T follicular helper cell (primary cell): ENCODE results near the gene PCDHB5.
"Not testable (repeated sequence)": the region's sequence is repeated elsewhere in the genome, so short reads cannot be mapped to it uniquely, and the experiment has no call there.

Source experiments
- DNase-seq: peaks from one replicate; pipeline ENCODE4 v3.0.0-alpha.2; 2020; ENCODE audit warnings: low read depth
- total RNA-seq, 2 experiments: gene quantifications; one replicate each; lab custom pipeline; 2026; lab: John Stamatoyannopoulos, UW

The PCDHB5 gene
- 0.09 to 0.12 reads per million in 2 experiments for total RNA-seq

DNA sequence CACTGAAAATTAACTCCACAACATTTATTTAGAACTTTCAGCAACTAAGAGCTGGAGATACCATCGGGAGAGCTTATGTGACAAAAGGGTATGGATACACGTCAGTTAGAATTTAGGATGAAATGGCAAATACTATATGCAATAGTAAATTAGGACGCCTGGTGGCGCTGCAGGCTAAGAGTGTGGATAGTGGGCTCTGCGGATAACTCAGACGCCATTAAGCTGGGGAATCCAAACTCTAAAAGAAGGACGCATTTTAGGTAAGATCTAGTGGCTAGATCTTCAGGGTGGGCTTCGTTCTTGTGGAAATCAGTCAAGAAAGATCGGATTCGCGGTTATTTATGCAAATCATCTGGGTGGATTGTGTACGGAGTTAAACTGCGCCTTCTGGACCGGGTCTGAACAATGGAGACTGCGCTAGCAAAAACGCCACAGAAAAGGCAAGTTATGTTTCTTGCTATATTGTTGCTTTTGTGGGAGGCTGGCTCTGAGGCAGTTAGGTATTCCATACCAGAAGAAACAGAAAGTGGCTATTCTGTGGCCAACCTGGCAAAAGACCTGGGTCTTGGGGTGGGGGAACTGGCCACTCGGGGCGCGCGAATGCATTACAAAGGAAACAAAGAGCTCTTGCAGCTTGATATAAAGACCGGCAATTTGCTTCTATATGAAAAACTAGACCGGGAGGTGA is at the start of gene PCDHB5:
Gene PCDHB5, plus strand, starts transcription at position 177 of the 688 bp plus-strand sequence. Its CDS starts 229 bp downstream, at position 406.
- DNase-seq = no peak

DNA sequence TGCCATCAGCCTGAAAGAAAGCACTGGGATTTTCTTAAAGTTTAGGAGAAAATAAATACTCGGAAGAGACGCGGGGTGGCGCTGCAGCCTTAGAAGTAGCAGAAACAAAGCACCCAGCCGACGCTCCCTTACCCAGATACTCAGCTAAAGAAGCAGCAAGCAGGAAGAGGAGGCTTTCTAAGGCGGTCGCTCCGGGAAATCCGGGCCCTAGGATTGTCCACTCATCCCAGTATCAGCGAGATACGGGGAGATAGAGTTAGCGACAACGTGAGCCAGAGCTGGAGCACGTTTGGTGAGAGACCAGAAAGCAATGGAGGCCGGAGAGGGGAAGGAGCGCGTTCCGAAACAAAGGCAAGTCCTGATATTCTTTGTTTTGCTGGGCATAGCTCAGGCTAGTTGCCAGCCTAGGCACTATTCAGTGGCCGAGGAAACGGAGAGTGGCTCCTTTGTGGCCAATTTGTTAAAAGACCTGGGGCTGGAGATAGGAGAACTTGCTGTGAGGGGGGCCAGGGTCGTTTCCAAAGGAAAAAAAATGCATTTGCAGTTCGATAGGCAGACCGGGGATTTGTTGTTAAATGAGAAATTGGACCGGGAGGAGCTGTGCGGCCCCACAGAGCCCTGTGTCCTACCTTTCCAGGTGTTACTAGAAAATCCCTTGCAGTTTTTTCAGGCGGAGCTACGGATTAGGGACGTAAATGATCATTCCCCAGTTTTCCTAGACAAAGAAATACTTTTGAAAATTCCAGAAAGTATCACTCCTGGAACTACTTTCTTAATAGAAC is 40.3 kb upstream of the PCDHB5 start, which contains the start of gene PCDHB2:
Gene PCDHB2, plus strand, starts transcription at position 135 of the 782 bp plus-strand sequence. Its CDS starts 176 bp downstream, at position 311.
- DNase-seq = no peak

DNA sequence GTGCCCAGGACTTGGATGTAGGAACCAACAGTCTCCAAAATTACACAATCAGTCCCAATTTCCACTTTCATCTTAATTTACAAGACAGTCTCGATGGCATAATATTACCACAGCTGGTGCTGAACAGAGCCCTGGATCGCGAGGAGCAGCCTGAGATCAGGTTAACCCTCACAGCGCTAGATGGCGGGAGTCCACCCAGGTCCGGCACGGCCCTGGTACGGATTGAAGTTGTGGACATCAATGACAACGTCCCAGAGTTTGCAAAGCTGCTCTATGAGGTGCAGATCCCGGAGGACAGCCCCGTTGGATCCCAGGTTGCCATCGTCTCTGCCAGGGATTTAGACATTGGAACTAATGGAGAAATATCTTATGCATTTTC is 39.8 kb upstream of the PCDHB5 start:
- DNase-seq = no peak

DNA sequence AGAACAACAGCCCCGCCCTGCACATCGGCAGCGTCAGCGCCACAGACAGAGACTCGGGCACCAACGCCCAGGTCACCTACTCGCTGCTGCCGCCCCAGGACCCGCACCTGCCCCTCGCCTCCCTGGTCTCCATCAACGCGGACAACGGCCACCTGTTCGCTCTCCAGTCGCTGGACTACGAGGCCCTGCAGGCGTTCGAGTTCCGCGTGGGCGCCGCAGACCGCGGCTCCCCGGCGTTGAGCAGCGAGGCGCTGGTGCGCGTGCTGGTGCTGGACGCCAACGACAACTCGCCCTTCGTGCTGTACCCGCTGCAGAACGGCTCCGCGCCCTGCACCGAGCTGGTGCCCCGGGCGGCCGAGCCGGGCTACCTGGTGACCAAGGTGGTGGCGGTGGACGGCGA is 38.8 kb upstream of the PCDHB5 start:
- not testable (repeated sequence) for DNase-seq

DNA sequence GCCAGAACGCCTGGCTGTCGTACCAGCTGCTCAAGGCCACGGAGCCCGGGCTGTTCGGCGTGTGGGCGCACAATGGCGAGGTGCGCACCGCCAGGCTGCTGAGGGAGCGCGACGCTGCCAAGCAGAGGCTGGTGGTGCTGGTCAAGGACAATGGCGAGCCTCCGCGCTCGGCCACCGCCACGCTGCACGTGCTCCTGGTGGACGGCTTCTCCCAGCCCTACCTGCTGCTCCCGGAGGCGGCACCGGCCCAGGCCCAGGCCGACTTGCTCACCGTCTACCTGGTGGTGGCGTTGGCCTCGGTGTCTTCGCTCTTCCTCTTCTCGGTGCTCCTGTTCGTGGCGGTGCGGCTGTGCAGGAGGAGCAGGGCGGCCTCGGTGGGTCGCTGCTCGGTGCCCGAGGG is 38.4 kb upstream of the PCDHB5 start:
- not testable (repeated sequence) for DNase-seq

DNA sequence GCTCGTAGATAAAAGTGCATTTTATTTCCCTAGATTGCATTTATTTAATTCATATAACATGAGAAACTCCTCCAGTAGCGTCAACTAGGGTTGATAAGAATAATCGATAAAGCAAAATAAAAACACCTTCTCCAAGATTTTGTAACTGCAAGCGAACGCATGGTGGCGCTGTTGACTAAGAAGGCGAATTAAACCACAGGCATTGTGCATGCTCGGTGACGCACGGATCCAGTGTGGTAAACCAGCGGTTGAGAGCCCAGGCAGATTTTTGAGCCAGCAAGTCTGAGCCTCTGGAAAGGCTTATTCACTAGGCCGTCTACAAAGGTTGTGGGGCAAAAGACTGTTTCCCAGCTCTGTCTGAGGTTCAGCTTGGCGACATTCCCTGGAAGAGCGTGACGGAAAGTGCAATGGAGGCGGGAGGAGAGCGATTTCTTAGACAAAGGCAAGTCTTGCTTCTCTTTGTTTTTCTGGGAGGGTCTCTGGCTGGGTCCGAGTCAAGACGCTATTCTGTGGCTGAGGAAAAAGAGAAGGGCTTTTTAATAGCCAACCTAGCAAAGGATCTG is 34.7 kb upstream of the PCDHB5 start, which contains the start of gene PCDHB3:
Gene PCDHB3, plus strand, starts transcription at position 231 of the 563 bp plus-strand sequence. Its CDS starts 177 bp downstream, at position 408.
- no peak for DNase-seq

DNA sequence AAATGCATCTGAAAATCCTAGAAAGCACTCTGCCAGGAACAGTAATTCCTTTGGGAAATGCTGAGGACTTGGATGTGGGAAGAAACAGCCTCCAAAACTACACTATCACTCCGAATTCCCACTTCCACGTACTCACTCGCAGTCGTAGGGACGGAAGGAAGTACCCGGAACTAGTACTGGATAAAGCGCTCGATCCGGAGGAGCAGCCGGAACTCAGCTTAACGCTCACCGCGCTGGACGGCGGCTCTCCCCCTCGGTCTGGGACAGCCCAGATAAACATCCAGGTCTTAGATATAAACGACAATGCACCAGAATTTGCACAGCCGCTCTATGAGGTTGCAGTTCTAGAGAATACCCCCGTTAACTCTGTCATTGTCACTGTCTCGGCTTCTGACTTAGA is 33.9 kb upstream of the PCDHB5 start:
- no peak for DNase-seq

DNA sequence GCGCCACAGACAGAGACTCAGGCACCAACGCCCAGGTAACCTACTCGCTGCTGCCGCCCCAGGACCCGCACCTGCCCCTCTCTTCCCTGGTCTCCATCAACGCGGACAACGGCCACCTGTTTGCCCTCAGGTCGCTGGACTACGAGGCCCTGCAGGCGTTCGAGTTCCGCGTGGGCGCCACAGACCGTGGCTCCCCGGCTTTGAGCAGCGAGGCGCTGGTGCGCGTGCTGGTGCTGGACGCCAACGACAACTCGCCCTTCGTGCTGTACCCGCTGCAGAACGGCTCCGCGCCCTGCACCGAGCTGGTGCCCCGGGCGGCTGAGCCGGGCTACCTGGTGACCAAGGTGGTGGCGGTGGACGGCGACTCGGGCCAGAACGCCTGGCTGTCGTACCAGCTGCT is 32.9 kb upstream of the PCDHB5 start:
- not testable (repeated sequence) for DNase-seq

DNA sequence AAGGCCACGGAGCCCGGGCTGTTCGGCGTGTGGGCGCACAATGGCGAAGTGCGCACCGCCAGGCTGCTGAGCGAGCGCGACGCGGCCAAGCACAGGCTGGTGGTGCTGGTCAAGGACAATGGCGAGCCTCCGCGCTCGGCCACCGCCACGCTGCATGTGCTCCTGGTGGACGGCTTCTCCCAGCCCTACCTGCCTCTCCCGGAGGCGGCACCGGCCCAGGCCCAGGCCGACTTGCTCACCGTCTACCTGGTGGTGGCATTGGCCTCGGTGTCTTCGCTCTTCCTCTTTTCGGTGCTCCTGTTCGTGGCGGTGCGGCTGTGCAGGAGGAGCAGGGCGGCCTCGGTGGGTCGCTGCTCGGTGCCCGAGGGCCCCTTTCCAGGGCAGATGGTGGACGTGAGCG is 32.5 kb upstream of the PCDHB5 start:
- DNase-seq = not testable (repeated sequence)

DNA sequence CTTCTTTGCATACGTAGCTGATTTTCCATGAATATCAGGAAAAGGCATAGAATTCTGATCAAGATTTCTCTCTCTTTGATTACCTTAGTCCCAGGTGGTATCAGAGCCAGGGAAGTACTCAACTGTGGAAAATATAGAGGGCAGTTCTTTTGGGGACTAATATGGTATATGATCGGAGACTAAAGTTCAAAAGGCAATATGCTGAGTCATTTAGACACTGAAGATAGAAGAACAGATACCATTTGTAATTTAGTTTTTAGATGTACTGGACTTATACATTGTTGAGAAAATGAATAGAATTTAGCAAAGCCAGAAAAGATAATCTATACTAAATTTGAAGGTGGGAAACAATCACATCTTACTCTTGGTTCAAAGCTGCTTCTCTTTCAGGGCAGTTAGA is 29.7 kb upstream of the PCDHB5 start:
- no peak for DNase-seq

DNA sequence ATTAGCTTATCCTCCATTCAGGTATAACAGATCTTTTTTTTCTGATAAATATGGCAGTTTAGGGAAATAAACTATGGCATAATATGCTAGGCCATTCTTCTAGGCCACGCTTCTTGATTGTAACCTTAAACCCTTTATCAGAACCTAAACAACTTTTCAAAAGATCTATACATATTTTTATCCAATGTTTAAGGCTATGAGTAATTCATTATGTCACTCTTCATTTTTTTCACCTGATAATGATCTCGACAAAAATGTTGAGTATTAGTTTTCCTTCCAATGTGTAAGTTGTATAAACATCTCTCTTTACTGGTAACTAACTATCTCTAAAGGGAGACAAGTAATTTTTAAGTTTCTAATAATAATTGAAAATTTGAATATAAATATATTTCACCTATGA is 15.8 kb upstream of the PCDHB5 start:
- no peak for DNase-seq

DNA sequence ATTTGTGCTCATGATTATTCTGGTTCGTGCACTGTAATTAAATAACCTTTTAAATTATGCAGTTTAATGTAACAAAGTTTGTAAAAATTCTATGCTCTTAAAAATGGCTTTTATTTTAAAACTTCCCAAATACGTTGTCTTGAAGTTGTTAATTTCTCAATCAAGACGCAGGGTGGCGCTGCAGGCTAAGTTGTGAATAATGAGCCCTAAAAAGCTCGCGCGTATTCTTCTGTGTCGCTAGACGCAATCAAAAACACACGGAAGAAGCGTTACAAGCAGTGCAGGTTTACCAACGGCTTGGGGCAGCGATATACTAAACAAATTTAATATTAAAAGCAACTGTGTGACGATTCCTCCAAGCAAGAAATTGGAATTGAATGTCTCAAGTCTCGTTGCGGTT is 13.4 kb upstream of the PCDHB5 start, which contains the start of gene PCDHB4:
Gene PCDHB4, plus strand, starts transcription at position 256 of the 400 bp plus-strand sequence. CDS start 181 bp downstream, outside the sequence.
- no peak for DNase-seq

DNA sequence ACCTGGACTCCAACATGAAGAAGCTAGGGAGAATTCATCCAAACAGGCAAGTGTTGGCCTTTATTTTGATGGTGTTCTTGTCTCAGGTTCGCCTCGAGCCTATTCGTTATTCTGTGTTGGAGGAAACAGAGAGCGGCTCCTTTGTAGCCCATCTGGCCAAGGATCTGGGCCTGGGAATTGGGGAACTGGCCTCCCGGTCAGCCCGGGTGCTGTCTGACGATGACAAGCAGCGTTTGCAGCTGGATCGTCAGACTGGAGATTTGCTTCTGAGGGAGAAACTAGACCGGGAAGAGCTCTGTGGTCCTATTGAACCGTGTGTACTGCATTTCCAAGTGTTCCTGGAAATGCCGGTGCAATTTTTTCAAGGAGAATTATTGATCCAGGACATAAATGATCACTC is 13.0 kb upstream of the PCDHB5 start:
- DNase-seq = no peak

DNA sequence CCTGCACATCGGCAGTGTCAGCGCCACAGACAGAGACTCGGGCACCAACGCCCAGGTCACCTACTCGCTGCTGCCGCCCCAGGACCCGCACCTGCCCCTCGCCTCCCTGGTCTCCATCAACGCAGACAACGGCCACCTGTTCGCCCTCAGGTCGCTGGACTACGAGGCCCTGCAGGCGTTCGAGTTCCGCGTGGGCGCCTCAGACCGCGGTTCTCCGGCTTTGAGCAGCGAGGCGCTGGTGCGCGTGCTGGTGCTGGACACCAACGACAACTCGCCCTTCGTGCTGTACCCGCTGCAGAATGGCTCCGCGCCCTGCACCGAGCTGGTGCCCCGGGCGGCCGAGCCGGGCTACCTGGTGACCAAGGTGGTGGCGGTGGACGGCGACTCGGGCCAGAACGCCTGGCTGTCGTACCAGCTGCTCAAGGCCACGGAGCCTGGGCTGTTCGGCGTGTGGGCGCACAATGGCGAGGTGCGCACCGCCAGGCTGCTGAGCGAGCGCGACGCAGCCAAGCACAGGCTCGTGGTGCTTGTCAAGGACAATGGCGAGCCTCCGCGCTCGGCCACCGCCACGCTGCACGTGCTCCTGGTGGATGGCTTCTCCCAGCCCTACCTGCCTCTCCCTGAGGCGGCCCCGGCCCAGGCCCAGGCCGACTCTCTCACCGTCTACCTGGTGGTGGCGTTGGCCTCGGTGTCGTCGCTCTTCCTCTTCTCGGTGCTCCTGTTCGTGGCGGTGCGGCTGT is 11.4 kb upstream of the PCDHB5 start:
- not testable (repeated sequence) for DNase-seq

DNA sequence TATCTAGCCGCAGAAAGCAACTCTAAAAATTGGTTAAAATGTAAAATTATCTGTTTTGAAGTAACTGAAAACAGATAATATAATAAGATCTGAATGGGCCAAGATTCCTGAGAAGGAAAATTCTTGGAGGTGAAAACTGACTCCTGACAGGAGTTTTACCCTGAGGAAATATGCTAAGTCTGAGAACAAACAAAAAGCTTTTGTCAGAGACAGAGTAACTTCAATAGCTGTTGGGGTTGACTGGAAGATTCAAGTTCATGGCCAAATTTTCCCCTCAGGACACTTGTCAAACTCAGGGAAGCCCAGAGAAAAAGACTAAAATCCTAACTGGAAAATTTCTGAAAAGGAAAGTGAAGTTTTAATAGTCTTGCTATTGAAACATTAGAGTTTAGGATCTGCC is 7.7 kb upstream of the PCDHB5 start:
- no peak for DNase-seq

DNA sequence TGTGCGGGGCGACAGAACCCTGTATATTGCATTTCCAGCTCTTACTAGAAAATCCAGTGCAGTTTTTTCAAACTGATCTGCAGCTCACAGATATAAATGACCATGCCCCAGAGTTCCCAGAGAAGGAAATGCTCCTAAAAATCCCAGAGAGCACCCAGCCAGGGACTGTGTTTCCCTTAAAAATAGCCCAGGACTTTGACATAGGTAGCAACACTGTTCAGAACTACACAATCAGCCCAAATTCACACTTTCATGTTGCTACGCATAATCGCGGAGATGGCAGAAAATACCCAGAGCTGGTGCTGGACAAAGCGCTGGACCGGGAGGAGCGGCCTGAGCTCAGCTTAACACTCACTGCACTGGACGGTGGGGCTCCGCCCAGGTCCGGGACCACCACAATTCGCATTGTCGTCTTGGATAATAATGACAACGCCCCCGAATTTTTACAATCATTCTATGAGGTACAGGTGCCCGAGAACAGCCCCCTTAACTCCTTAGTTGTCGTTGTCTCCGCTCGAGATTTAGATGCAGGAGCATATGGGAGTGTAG is 786 bp downstream of the PCDHB5 start:
- DNase-seq = no peak

DNA sequence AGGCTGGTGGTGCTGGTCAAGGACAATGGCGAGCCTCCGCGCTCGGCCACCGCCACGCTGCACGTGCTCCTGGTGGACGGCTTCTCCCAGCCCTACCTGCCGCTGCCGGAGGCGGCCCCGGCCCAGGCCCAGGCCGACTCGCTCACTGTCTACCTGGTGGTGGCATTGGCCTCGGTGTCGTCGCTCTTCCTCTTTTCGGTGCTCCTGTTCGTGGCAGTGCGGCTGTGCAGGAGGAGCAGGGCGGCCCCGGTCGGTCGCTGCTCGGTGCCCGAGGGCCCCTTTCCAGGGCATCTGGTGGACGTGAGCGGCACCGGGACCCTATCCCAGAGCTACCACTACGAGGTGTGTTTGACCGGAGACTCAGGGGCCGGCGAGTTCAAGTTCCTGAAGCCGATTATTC is 2.3 kb downstream of the PCDHB5 start:
- DNase-seq = not testable (repeated sequence)

DNA sequence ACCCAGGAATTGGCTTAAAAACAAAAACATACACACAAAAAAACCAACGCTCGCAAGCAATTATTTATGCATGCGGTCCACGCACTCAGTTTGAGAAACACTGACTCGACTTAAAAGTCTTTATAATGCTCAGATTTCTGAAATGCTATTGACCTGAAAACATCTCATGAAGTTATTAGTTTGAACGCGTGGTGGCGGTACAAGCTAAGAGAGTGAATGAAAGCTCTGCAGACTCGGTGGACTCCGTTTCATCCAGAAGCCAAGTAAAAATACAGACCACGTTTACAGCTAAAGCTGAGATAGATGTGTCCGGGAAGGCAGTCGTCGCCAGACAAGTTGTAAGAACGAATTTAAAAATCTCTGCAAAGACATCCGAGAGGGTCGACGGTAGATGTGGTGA is 14.8 kb downstream of the PCDHB5 start, which contains the start of gene PCDHB6:
Gene PCDHB6, plus strand, starts transcription at position 246 of the 400 bp plus-strand sequence. CDS start 201 bp downstream, outside the sequence.
- DNase-seq = no peak

DNA sequence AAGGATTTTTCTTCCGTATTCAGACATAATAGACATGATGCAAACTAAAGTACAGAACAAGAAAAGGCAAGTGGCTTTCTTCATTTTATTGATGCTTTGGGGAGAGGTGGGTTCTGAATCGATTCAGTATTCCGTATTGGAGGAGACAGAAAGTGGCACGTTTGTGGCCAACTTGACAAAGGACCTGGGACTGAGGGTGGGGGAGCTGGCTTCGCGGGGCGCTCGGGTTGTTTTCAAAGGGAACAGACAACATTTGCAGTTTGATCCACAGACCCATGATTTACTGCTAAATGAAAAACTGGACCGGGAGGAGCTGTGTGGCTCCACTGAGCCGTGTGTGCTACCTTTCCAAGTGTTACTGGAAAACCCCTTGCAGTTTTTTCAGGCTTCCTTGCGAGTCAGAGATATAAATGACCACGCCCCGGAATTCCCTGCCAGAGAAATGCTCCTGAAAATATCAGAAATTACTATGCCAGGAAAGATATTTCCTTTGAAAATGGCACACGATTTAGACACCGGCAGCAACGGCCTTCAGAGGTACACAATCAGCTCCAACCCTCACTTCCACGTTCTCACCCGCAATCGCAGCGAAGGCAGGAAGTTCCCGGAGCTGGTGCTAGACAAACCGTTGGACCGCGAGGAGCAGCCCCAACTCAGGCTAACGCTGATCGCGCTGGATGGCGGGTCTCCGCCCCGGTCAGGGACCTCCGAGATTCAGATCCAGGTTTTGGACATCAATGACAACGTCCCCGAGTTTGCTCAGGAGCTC is 15.4 kb downstream of the PCDHB5 start:
- no peak for DNase-seq

DNA sequence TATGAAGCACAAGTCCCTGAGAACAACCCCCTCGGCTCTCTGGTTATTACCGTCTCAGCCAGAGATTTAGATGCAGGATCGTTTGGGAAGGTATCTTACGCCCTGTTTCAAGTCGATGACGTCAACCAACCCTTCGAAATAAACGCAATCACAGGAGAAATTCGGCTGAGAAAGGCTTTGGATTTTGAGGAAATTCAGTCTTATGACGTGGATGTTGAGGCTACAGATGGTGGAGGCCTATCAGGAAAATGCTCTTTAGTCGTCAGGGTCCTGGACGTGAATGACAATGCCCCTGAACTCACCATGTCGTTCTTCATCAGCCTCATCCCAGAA is 16.0 kb downstream of the PCDHB5 start:
- no peak for DNase-seq

DNA sequence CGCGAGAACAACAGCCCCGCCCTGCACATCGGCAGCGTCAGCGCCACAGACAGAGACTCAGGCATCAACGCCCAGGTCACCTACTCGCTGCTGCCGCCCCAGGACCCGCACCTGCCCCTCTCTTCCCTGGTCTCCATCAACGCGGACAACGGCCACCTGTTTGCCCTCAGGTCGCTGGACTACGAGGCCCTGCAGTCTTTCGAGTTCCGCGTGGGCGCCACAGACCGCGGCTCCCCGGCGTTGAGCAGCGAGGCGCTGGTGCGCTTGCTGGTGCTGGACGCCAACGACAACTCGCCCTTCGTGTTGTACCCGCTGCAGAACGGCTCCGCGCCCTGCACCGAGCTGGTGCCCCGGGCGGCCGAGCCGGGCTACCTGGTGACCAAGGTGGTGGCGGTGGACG is 16.6 kb downstream of the PCDHB5 start:
- DNase-seq = not testable (repeated sequence)
